Measurements from ENCODE around the gene PRR7. TPM values are rescaled to one million over a fixed set of nuclear protein-coding genes. Genes with fewer than 3 reads are reported as not detected.
A peak's percentile ranks its signal among the peaks of the same experiment; 100 is the strongest.

The PRR7 gene
- total and polyA plus RNA-seq, 9 donors: 0.51 to 11.4 (median 2.0) TPM; not detected in 1

GRCh38 chr5:177429248-177430040 is 17.2 kb upstream of the PRR7 start:
- DNase-seq: no peak
- Histone ChIP-seq H3K4me1 (ENCODE audit: insufficient read depth) (peaks cover 11% of the 10 kb centered on the region), H3K27ac (no peak overlapping the region), H3K36me3 (no peaks in the 10 kb centered on the region), H3K9me3 (no peaks in the 10 kb centered on the region), H3K4me3 (no peak overlapping the region), H3K27me3 (no peaks in the 10 kb centered on the region)
- 88 to 97% (median 93%) methylated on average over 6 of the region's 6 CpGs for WGBS, 3 donors
- TF ChIP-seq POLR2A (IDR thresholded peaks at IDR 0.05): no peak
- no peak for TF ChIP-seq CTCF (IDR thresholded peaks at IDR 0.05)
- no peak for TF ChIP-seq EP300 (IDR thresholded peaks at IDR 0.05)
- intact Hi-C loops (cut with DNase I): no loop called here

- Histone ChIP-seq H3K4me3 (no peak overlapping the region), H3K4me1 (ENCODE audit: insufficient read depth) (peaks cover 11% of the 10 kb centered on the region), H3K36me3 (no peaks in the 10 kb centered on the region), H3K27ac (no peak overlapping the region), H3K27me3 (no peaks in the 10 kb centered on the region), H3K9me3 (no peaks in the 10 kb centered on the region)
- intact Hi-C loops (cut with DNase I): no loop called here
- WGBS, 3 donors: 89 to 91% (median 90%) methylated on average over 24 to 26 of the region's 26 CpGs
- no peak for DNase-seq
- TF ChIP-seq CTCF (IDR thresholded peaks at IDR 0.05): no peak
- no peak for TF ChIP-seq POLR2A (IDR thresholded peaks at IDR 0.05)
- no peak for TF ChIP-seq EP300 (IDR thresholded peaks at IDR 0.05)
Observed at GRCh38 chr5:177430140-177430951, 16.3 kb upstream of the PRR7 start.

GRCh38 chr5:177430972-177431316 is 15.7 kb upstream of the PRR7 start:
- intact Hi-C loops (cut with DNase I): no loop called here
- DNase-seq: no peak
- WGBS, 3 donors: 92 to 96% (median 94%) methylated on average over 7 of the region's 7 CpGs
- H3K4me1 ChIP-seq (ENCODE audit: insufficient read depth): peaks cover 8% of the 10 kb centered on the region
- no peak overlapping the region for H3K27ac ChIP-seq
- H3K27me3 ChIP-seq: no peaks in the 10 kb centered on the region
- no peaks in the 10 kb centered on the region for H3K9me3 ChIP-seq
- H3K36me3 ChIP-seq: no peaks in the 10 kb centered on the region
- no peak overlapping the region for H3K4me3 ChIP-seq
- no peak for TF ChIP-seq POLR2A (IDR thresholded peaks at IDR 0.05)
- no peak for TF ChIP-seq CTCF (IDR thresholded peaks at IDR 0.05)
- TF ChIP-seq EP300 (IDR thresholded peaks at IDR 0.05): no peak

- H3K36me3 ChIP-seq: no peaks in the 10 kb centered on the region
Observed at GRCh38 chr5:177431317-177432142, 15.1 kb upstream of the PRR7 start.

More at GRCh38 chr5:177431317-177432142, 15.1 kb upstream of the PRR7 start:
- no peaks in the 10 kb centered on the region for H3K9me3 ChIP-seq
- no peak overlapping the region for H3K27ac ChIP-seq
- peak in 1 of 5 donors; percentile 24 for DNase-seq
- intact Hi-C loops (cut with DNase I): no loop called here
- no peak for TF ChIP-seq POLR2A (IDR thresholded peaks at IDR 0.05)
- TF ChIP-seq EP300 (IDR thresholded peaks at IDR 0.05): no peak
- TF ChIP-seq CTCF (IDR thresholded peaks at IDR 0.05): no peak
- H3K27me3 ChIP-seq: no peaks in the 10 kb centered on the region
- peaks cover 8% of the 10 kb centered on the region for H3K4me1 ChIP-seq (ENCODE audit: insufficient read depth)
- no peak overlapping the region for H3K4me3 ChIP-seq
- 89 to 92% (median 89%) methylated on average over 24 to 29 of the region's 29 CpGs for WGBS, 3 donors
